ENCODE data around the gene TMEM62. TPM values are rescaled to one million over a fixed set of nuclear protein-coding genes. Genes with fewer than 3 reads are reported as not detected.

The TMEM62 gene
- total and polyA plus RNA-seq, 4 donors, result 4.5 to 14.0 (median 10.6) TPM

GRCh38 chr15:43128980-43129335 is 4.4 kb upstream of the TMEM62 start:
- H3K4me3 ChIP-seq (ENCODE audit: low read depth in 1 of 3, low read length in 3 of 3), result no peak overlapping the region
- no peaks in the 10 kb centered on the region for H3K36me3 ChIP-seq (ENCODE audit: control insufficient read depth in 4 of 4, insufficient read depth in 3 of 4, low read depth in 1 of 4, low read length in 3 of 4)
- no peak overlapping the region for H3K27ac ChIP-seq (ENCODE audit: low read depth in 1 of 2, low read length in 2 of 2)
- H3K9me3 ChIP-seq (ENCODE audit: control insufficient read depth in 4 of 4, low read length in 3 of 4), result no peaks in the 10 kb centered on the region
- TF ChIP-seq NR2F2 (IDR thresholded peaks at IDR 0.05), result no peak
- no peak for TF ChIP-seq EGR1 (IDR thresholded peaks at IDR 0.05; ENCODE audit: low read depth in 2 of 2)
- TF ChIP-seq, protein P1, sequence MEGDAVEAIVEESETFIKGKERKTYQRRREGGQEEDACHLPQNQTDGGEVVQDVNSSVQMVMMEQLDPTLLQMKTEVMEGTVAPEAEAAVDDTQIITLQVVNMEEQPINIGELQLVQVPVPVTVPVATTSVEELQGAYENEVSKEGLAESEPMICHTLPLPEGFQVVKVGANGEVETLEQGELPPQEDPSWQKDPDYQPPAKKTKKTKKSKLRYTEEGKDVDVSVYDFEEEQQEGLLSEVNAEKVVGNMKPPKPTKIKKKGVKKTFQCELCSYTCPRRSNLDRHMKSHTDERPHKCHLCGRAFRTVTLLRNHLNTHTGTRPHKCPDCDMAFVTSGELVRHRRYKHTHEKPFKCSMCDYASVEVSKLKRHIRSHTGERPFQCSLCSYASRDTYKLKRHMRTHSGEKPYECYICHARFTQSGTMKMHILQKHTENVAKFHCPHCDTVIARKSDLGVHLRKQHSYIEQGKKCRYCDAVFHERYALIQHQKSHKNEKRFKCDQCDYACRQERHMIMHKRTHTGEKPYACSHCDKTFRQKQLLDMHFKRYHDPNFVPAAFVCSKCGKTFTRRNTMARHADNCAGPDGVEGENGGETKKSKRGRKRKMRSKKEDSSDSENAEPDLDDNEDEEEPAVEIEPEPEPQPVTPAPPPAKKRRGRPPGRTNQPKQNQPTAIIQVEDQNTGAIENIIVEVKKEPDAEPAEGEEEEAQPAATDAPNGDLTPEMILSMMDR (IDR thresholded peaks at IDR 0.05; ENCODE audit: low read depth, low read length, missing input control), result no peak
- no peak for TF ChIP-seq JUND (IDR thresholded peaks at IDR 0.05)
- TF ChIP-seq, protein P2, sequence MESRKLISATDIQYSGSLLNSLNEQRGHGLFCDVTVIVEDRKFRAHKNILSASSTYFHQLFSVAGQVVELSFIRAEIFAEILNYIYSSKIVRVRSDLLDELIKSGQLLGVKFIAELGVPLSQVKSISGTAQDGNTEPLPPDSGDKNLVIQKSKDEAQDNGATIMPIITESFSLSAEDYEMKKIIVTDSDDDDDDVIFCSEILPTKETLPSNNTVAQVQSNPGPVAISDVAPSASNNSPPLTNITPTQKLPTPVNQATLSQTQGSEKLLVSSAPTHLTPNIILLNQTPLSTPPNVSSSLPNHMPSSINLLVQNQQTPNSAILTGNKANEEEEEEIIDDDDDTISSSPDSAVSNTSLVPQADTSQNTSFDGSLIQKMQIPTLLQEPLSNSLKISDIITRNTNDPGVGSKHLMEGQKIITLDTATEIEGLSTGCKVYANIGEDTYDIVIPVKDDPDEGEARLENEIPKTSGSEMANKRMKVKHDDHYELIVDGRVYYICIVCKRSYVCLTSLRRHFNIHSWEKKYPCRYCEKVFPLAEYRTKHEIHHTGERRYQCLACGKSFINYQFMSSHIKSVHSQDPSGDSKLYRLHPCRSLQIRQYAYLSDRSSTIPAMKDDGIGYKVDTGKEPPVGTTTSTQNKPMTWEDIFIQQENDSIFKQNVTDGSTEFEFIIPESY (IDR thresholded peaks at IDR 0.05), result no peak
- no peak for TF ChIP-seq TAF1 (conservative IDR thresholded peaks at IDR 0.05)
- TF ChIP-seq YY1 (IDR thresholded peaks at IDR 0.05), result no peak
- TF ChIP-seq GABPA (IDR thresholded peaks at IDR 0.05 in 1 of 2, conservative IDR thresholded peaks at IDR 0.05 in 1 of 2), result no peak
- no peak for TF ChIP-seq REST (IDR thresholded peaks at IDR 0.05)
- TF ChIP-seq SP1 (IDR thresholded peaks at IDR 0.05), result no peak
- TF ChIP-seq, protein P3, sequence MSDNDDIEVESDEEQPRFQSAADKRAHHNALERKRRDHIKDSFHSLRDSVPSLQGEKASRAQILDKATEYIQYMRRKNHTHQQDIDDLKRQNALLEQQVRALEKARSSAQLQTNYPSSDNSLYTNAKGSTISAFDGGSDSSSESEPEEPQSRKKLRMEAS (IDR thresholded peaks at IDR 0.05), result no peak
- TF ChIP-seq ATF3 (IDR thresholded peaks at IDR 0.05), result no peak
- no peak for TF ChIP-seq RXRA (IDR thresholded peaks at IDR 0.05)
- no peak for TF ChIP-seq HNF4G (IDR thresholded peaks at IDR 0.05)
- no peak for TF ChIP-seq HNF4A (conservative IDR thresholded peaks at IDR 0.05)
- no peak for TF ChIP-seq FOXA1 (IDR thresholded peaks at IDR 0.05)
- no peak for TF ChIP-seq FOXA2 (IDR thresholded peaks at IDR 0.05)
- no peak for TF ChIP-seq RAD21 (IDR thresholded peaks at IDR 0.05)
- H3K27me3 ChIP-seq (ENCODE audit: control insufficient read depth in 4 of 4, insufficient read depth in 4 of 4, low read length in 3 of 4), result no peaks in the 10 kb centered on the region
- DNase-seq (ENCODE audit: low spot score), result no peak
- H3K9ac ChIP-seq (ENCODE audit: low read depth in 1 of 2, low read length in 2 of 2), result no peak overlapping the region
- WGBS, result 92% methylated on average over 4 of the region's 4 CpGs
- peaks cover 0 to 6% (median 2%) of the 10 kb centered on the region in 4 donors for H3K4me1 ChIP-seq (ENCODE audit: control insufficient read depth in 4 of 4, insufficient read depth in 4 of 4, low read length in 3 of 4)

All from liver (tissue), 9 donors.